Cerebellar cortex (tissue), 1 donor: Measurements from ENCODE around the gene NEK3.
"Not testable (repeated sequence)": the region's sequence is repeated elsewhere in the genome, so short reads cannot be mapped to it uniquely, and the experiment has no call there.

Source experiments
- DNase-seq: peaks from one replicate; pipeline ENCODE4 v3.0.0-alpha.2; 2015; ENCODE audit warnings: low spot score

NEK3 gene

GRCh38 chr13:52169839-52170238 lies 10.4 kb upstream of the NEK3 start:
- DNase-seq = no peak

DNA sequence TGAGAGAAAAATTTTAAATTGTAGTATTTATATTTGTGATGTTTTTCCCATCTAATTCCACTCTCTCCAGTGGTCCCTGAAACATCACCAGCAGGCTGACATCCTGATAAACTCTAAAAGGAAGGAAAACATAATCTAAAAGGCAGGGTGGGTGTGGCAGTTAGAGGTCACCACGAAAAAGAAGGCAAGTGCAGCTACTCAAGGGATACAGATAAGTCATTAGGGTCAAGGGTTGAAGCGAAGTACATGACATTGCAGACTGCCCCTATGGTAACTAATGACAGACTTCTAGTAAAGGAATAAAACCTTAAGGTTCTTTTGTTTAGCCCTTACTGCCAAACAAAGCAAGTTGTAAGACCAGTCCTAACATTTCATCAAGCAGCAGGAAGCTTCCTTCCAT lies 6.0 kb upstream of the NEK3 start:
- no peak for DNase-seq

- no peak for DNase-seq
These were observed 5.6 kb upstream of the NEK3 start for GRCh38 chr13:52164989-52165388.

DNA sequence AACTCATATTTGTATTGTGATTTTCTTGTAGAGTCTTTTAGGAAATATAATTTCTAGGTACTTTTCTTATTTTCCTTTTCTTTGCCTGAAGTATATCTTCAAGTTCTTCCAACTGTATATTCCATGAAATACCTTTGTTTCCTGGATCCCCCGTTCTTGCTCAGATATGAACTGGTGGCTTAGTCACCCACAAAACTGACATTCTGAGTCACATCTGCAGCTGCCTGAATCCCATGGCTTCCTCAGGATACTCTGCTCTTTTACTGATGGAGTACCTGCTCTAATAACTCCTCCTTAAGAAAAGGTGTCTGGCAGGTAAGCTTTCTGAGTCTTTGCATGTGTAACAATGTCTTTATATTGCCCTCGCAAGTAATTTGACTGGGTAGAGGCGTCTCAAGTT lies 4.5 kb upstream of the NEK3 start:
- not testable (repeated sequence) for DNase-seq

GRCh38 chr13:52162279-52163101 lies 3.1 kb upstream of the NEK3 start:
- no peak for DNase-seq

- DNase-seq = no peak
These were observed 1.8 kb upstream of the NEK3 start for GRCh38 chr13:52161181-52161646.

DNA sequence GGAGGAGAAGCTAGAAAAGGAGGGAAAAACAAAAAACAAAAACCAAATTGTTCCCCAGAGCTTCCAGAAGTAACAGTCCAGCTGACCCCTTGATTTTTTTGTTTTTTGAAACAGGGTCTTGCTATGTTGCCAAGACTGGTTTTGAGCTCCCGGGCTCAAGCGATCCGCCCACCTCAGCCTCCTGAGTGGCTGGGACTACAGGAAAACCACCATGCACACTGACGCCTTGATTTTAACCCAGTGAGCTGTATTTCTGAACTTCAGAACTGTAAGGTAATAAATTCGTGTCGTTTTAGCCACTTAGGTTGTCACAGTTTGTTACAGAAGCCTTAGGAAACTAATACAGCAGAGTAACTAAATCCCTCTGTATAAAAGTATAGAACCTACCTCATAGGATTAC lies 1.1 kb upstream of the NEK3 start:
- DNase-seq = no peak

DNA sequence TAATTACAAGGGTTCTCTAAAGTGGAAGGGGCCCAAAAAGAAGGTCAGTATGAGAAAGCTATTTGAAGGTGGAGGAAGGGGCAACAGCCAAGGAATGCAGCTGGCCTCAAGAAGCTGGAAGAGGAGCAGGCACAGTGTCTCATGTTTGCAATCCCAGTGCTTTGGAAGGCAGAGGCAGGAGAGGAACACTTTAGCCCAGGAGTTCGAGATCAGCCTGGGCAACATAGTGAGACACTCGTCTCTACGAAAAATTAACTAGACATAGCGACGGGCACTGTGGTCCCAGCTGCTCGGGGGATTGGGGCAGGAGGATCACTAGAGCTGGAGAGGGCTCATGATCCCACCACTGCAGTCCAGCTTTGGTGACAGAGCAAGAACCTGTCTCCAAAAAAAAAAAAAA lies 656 bp upstream of the NEK3 start:
- DNase-seq = no peak

- peak; percentile 33 for DNase-seq
These were observed 703 bp downstream of the NEK3 start for GRCh38 chr13:52158629-52159158.

DNA sequence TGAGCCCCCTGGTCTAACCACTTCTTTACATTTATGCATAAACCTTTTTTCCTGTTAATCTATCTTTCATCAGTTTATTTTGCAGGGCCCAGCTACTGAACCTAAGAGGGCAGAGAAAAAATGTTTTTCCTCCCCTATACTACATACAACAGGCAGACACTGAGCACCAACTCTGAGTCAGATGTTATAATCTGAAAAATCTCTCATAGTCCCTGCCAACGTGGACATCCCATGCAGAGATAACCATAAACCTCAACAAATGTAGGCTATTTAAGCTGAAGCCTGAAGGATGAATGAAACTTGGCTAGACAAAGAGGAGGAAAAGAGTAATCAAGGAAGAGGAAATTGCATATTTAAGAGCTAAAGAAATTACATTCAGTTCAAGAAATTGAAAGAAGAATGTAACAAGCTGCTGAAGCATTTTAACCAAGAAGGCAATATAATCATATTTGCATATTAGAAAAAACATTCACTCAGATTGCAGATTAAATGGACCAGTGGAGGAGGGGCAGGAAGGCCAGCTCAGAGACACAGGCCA lies 2.6 kb downstream of the NEK3 start:
- no peak for DNase-seq

GRCh38 chr13:52155177-52155576 lies 4.2 kb downstream of the NEK3 start:
- DNase-seq = no peak

- DNase-seq = no peak
These were observed 12.2 kb downstream of the NEK3 start for GRCh38 chr13:52147225-52147624.

- no peak for DNase-seq
These were observed 18.1 kb downstream of the NEK3 start for GRCh38 chr13:52141299-52141698.

GRCh38 chr13:52137489-52137888 lies 21.9 kb downstream of the NEK3 start:
- no peak for DNase-seq

DNA sequence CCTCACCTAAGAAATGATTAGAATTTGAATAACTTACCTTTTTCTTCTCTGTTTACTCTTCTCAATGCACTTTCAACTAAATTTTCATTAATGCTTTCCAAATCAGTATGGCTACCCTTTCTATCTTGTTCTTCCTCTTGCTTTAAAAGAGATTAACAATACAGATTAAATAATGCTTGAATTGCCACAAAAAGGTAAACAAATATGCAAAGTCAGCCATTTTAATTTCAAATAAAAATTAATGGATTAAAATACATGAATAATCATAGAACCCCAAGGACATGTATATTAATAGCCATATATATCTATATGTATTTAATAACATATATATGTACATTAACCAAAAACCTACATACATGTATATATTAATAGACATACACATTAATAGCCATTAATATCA lies 22.6 kb downstream of the NEK3 start:
- DNase-seq = no peak

- DNase-seq = no peak
These were observed 28.8 kb downstream of the NEK3 start for GRCh38 chr13:52130641-52131040.

DNA sequence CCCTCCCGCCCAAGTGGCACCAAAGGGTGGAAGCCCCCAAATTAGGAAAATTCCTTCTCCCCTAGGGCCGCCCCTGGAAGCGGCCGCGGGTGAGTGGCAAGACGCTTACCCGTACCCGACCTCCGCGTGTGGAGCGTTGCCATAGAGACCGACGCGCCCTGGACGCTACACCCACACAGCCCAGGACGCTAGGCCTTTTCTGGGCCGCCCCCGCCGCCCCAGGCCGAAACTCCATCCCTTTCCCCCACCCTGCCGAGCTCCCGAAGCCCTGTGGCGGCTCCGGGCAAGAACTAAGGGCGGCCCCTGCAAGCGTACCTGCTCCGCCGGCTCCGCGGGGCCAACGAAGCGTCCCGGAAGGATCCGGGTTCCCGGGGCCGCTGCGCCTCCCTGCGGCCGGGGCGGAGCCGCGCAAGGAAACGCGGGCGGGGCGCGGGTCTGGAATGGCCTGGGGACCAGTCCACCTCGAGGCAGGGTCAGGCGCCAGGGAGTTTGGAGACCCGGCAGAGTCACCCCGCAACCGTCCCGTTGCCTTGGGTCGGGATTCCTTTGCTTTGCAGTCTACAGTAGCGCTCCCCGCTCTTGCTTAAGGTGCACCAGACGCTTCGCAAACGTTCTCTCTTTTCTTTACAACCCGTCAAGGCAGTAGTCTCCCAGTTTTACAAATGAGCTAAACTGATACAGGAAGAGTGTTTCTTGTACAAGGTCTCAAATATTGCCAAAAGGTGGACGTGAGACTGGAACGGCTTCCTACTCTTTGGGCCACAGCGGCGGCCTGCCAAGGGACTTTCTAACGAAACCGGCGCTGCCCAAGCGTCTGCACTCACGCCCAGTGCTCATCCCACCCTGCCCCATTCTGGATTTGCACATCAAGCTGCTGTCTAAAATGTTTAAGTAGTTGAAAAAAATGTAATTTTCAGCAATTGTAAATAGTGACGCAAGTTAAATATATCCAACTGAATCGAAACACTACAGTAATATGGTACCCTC lies 30.4 kb downstream of the NEK3 start, which contains the start of gene NEK5:
TSS of gene NEK5 (minus strand) at position 360 of the 987 bp plus-strand sequence. CDS start 1,591 bp downstream, outside the sequence.
- peak; percentile 48 for DNase-seq

DNA sequence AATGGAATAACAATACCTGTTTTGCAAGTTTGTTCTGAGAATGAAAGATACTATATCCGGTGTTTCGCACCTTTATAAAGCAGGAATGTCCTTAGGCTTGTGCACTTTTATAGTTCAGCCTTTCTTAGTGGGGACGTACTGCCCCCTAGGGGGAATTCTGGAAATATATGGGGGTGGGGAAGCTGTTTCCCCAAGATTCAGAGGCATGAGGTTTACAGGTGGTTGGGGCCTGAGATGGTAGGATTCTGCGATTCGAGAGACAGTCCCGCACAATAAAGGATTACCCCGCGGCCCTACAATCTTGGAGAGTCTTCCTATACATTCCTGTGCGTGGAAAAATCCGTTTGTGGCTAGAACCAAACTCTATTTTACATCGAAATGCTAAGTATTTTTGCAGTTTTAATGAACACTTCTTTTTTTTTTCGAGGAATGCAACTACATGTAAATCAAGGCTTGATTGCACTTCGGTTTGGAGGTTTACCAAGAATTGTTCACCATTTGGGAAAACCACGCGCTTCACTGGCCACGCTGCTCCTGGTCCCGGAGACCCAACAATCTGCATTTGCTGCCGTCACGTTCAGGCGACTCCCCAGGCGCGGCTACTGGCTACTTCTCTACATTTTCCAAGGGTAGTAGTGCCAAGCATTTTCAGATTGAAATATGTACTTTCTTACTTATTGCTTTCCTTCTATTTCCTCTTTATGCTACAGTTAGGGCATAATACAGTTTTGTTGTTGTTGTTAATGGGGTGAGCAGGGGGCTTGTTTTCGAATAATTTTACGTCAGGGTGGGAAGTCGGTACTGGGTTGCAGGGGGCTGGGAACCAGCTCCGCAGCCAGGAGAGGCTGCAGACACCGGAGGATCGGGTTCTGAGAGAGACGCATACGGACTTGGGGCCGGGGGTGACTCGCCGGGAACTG lies 31.4 kb downstream of the NEK3 start:
- peak; percentile 84 for DNase-seq

DNA sequence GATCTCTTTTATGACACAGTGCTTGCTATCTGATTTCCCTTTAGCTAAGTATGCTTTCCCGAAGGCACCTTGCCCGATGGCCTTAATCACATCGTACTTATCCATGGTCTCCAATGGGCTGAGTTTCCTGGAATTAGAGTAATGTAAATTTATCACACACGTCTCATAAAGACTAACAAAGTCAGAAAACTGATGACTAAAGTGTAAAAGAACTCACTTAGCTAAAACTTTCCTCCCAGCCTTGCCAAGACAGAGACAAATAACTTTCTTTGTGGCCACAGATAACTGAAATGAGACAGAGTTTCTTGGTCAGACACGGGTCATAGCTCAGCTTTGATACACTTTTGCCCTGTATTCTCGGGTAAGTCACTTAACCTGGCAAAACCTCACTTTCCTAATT lies 32.0 kb downstream of the NEK3 start:
- DNase-seq = no peak

- no peak for DNase-seq
These were observed 33.9 kb downstream of the NEK3 start for GRCh38 chr13:52125547-52125946.

GRCh38 chr13:52118595-52118994 lies 40.8 kb downstream of the NEK3 start:
- DNase-seq = no peak
